Spleen (tissue), 7 donors: Measurements from ENCODE around the gene DLG1.

ENCODE experiments used
- CTCF ChIP-seq, 11 experiments: fragments of 200-600 bp in 7 of 11; fragments of 450-650 bp in 4 of 11; sonication (generic) in 4 of 11; IDR thresholded peaks in 8 of 11; conservative IDR thresholded peaks in 3 of 11; 1 replicate in 7 of 11; 2 replicates in 4 of 11; pipeline versions ENCODE4 v1.4.0 to v1.8.0; 2016 to 2021; ENCODE audit warnings: antibody characterized with exemption in 11 of 11, inconsistent platforms in 4 of 11, mild to moderate bottlenecking in 1 of 11
- POLR2A ChIP-seq, 3 donors: fragments of 450-650 bp; IDR thresholded peaks; one replicate each; pipeline ENCODE4 v1.5.1; 2017; ENCODE audit warnings: antibody characterized with exemption in 3 of 3, mild to moderate bottlenecking in 1 of 3
- POLR2AphosphoS5 ChIP-seq, 3 donors: sonication (generic); formaldehyde crosslinking; IDR thresholded peaks; one replicate each; pipeline ENCODE4 v1.5.1; 2017; ENCODE audit warnings: antibody characterized with exemption in 3 of 3
- donor health status: DM: no; HTN: no; CAD: no; lungs with moderate emphysema.
- donor health status: DM: no; HTN: no; CAD: no.
- donor health status: DM: no; HTN: no; CAD: no.

- TF ChIP-seq CTCF (IDR thresholded peaks at IDR 0.05 in 8 of 11, conservative IDR thresholded peaks at IDR 0.05 in 3 of 11) (no peak), POLR2A (IDR thresholded peaks at IDR 0.05) (no peak), POLR2AphosphoS5 (IDR thresholded peaks at IDR 0.05) (no peak)
Observed at GRCh38 chr3:197285557-197285956, 12.9 kb downstream of the DLG1 start.
